HepG2 (cell line): ENCODE data around the gene PCDH17.

ENCODE experiments used
- EZH2 ChIP-seq: conservative IDR thresholded peaks from 2 replicates; pipeline ENCODE4 v1.6.1; 2012; ENCODE audit warnings: mild to moderate bottlenecking, low read depth, low read length, moderate library complexity
- HNF1B ChIP-seq: sonication (generic); formaldehyde crosslinking; IDR thresholded peaks from 2 replicates; pipeline ENCODE4 v1.5.1; 2020; ENCODE audit warnings: mild to moderate bottlenecking, moderate library complexity, missing genetic modification reagents
- JUNB ChIP-seq: sonication (generic); formaldehyde crosslinking; IDR thresholded peaks from 2 replicates; pipeline ENCODE4 v1.8.0; 2022; ENCODE audit warnings: missing genetic modification reagents, mild to moderate bottlenecking, borderline replicate concordance
- NFRKB ChIP-seq: fragments of 450-650 bp; IDR thresholded peaks from 2 replicates; pipeline ENCODE4 v1.6.1; 2017
- RFX5 ChIP-seq: IDR thresholded peaks from 2 replicates; pipeline ENCODE4 v1.6.1; 2011; ENCODE audit warnings: low read depth, low read length, improper control_type of control experiment
- TBP ChIP-seq: sonication (generic); formaldehyde crosslinking; IDR thresholded peaks from 2 replicates; pipeline ENCODE4 v1.5.0; 2020; ENCODE audit warnings: missing genetic modification reagents
- YY1 ChIP-seq: IDR thresholded peaks from 2 replicates; pipeline ENCODE4 v1.6.1; 2011; ENCODE audit warnings: low read length, low read depth, moderate library complexity, mild to moderate bottlenecking; ENCODE audit not compliant: insufficient read depth, insufficient replicate concordance
- ZNF484 ChIP-seq: sonication (generic); formaldehyde crosslinking; IDR thresholded peaks from 2 replicates; pipeline ENCODE4 v1.5.1; 2020; ENCODE audit warnings: mild to moderate bottlenecking, low read depth, missing genetic modification reagents, borderline replicate concordance
- ZNF687 ChIP-seq: sonication (generic); formaldehyde crosslinking; IDR thresholded peaks from 2 replicates; pipeline ENCODE4 v1.5.1; 2020; ENCODE audit warnings: mild to moderate bottlenecking, missing genetic modification reagents, moderate library complexity
- TF ChIP-seq, protein P1 (sequence below): sonication (generic); formaldehyde crosslinking; IDR thresholded peaks from 2 replicates; pipeline ENCODE4 v1.8.1; 2023; ENCODE audit warnings: mild to moderate bottlenecking, inconsistent platforms, moderate library complexity, missing genetic modification reagents, borderline replicate concordance

DNA sequence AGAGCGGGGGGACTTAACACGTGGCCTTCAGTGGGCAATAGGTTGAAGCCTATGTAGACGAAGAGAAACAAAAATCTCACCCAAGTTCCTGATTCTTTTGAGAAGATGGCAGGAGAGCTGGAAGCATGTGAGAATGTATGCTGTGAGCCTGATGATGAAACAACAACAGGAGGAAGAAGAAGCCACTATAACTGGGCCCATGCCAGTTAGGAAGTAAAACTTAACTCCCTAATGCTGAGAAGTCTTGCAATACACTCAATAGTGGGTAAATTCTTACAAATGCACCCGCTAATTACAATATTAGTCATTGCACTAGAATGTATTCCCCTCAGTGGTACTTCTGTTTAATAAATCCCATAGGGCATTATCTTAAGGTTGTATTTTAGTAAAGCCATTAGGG, 9.1 kb downstream of the PCDH17 start:
- TF ChIP-seq ZNF687 (CRISPR knock-in tag) (no peak), TBP (CRISPR knock-in tag) (no peak), ZNF484 (no peak), EZH2 (no peak), RFX5 (no peak), NFRKB (no peak), HNF1B (CRISPR knock-in tag) (no peak), YY1 (no peak), JUNB (CRISPR knock-in tag) (no peak)
- TF ChIP-seq, protein P1, sequence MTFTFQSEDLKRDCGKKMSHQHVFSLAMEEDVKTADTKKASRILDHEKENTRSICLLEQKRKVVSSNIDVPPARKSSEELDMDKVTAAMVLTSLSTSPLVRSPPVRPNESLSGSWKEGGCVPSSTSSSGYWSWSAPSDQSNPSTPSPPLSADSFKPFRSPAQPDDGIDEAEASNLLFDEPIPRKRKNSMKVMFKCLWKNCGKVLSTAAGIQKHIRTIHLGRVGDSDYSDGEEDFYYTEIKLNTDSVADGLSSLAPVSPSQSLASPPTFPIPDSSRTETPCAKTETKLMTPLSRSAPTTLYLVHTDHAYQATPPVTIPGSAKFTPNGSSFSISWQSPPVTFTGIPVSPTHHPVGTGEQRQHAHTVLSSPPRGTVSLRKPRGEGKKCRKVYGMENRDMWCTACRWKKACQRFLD (CRISPR knock-in tag) = no peak
